ENCODE results near the gene PRKD1.

DNA sequence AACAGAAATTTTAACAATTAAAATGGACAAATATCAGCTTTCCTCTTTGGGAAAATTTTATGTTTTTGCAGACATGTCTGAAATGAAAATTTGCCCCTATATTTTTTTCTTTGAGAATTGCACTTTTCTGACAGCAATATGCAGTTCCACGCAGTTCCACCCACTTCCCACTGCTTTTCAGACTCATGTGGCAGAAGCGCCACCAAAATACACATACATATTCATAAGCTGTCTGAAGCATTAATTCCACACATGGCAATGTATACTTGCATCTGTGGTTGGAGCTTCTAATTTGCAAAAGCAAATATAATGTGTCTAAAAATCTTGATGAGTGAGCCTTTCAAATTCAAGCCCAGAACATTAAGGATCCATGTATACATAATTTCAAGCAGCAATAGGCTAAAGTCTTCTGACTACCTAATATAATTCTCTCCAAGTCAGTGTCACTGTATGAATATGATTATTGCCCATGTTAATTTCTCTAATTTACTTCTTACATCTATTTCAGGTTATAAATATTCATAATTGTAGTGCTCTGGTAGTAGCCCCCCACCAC lies 129.5 kb downstream of the PRKD1 start:
- TF ChIP-seq POLR2A (IDR thresholded peaks at IDR 0.05) = no peak
- TF ChIP-seq, protein P1, sequence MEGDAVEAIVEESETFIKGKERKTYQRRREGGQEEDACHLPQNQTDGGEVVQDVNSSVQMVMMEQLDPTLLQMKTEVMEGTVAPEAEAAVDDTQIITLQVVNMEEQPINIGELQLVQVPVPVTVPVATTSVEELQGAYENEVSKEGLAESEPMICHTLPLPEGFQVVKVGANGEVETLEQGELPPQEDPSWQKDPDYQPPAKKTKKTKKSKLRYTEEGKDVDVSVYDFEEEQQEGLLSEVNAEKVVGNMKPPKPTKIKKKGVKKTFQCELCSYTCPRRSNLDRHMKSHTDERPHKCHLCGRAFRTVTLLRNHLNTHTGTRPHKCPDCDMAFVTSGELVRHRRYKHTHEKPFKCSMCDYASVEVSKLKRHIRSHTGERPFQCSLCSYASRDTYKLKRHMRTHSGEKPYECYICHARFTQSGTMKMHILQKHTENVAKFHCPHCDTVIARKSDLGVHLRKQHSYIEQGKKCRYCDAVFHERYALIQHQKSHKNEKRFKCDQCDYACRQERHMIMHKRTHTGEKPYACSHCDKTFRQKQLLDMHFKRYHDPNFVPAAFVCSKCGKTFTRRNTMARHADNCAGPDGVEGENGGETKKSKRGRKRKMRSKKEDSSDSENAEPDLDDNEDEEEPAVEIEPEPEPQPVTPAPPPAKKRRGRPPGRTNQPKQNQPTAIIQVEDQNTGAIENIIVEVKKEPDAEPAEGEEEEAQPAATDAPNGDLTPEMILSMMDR (IDR thresholded peaks at IDR 0.05) = no peak
